Effector memory CD8-positive, alpha-beta T cell (primary cell): ENCODE measurements around the gene ZNF154.
A peak's percentile ranks its signal among the peaks of the same experiment; 100 is the strongest.
"Not testable (repeated sequence)": the region's sequence is repeated elsewhere in the genome, so short reads cannot be mapped to it uniquely, and the experiment has no call there.

Experiments used
- ATAC-seq: fragments of 150-1000 bp; cut with Tn5 transposase; replicated peaks from 2 replicates; pipeline ENCODE4 v1.10.0; 2021; ENCODE audit warnings: mild to moderate bottlenecking, moderate library complexity
- DNase-seq, 3 experiments: peaks; one replicate each; pipeline ENCODE4 v3.0.0; 2021
- H3K27ac Mint-ChIP-seq, 2 donors: one replicate each; pipeline ENCODE4 v1.8.0; 2022; ENCODE audit warnings: mild to moderate bottlenecking in 2 of 2, mixed read lengths in 2 of 2, moderate library complexity in 2 of 2
- H3K27me3 Mint-ChIP-seq, 2 donors: one replicate each; pipeline ENCODE4 v1.8.0; 2022; ENCODE audit warnings: mixed read lengths in 2 of 2
- H3K36me3 Mint-ChIP-seq: one replicate; pipeline ENCODE4 v1.8.0; 2022; ENCODE audit warnings: mild to moderate bottlenecking, moderate library complexity, mixed read lengths; ENCODE audit not compliant: insufficient read depth
- H3K4me1 Mint-ChIP-seq, 2 donors: one replicate each; pipeline ENCODE4 v1.8.0; 2022; ENCODE audit warnings: low read depth in 2 of 2, mixed read lengths in 2 of 2
- H3K4me3 Mint-ChIP-seq, 2 donors: one replicate each; pipeline ENCODE4 v1.8.0; 2022; ENCODE audit warnings: mild to moderate bottlenecking in 2 of 2, mixed read lengths in 2 of 2, moderate library complexity in 2 of 2
- H3K9me3 Mint-ChIP-seq, 2 donors: one replicate each; pipeline ENCODE4 v1.8.0; 2022; ENCODE audit warnings: mixed read lengths in 2 of 2
- total RNA-seq, 9 experiments: gene quantifications; one replicate each; lab custom pipeline; 2026; lab: John Stamatoyannopoulos, UW

The ZNF154 gene
- total RNA-seq = 6.3 to 26.2 (median 14.2) reads per million in 9 experiments

DNA sequence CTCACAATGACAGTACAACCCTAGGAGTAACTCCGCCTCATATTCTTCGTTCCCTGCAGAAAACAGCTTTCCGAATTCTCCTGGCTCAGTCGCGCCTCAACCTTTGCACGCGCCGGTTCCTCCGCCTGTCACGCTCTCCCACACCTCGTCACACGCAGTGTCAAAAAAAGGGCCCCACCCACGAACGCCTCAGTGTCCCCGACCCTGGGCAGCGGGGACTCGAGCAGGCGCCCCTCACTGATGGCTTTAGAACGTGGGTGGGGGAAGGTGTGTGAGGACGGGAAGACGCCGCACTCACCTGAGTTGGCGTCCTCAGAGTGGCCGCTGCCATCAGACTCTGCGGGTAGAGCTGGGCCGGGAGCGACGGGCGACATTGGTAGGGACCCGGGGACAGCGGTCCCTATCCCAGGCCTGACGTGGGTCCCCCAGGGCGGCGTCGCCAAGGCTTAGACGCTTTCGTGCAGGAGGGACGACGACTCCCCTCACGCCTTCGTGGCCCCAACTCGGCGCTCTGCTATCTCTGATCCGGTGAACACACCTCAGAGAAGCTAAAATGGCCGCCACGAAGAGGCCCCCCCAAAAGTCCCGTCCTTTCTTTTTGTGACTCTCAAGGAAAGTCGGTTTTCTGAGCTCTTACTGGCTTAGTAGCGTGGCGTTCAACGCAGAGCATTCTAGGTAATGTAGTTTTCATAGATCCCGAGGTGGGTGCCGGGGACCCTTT lies at the start of gene ZNF154:
Gene ZNF154, minus strand, starts transcription at position 564 of the 721 bp plus-strand sequence. Its CDS starts 233 bp downstream, at position 331.
- peak in 2 of 3 experiments; percentile 5 to 20 for DNase-seq
- H3K36me3 Mint-ChIP-seq = no peaks in the 10 kb centered on the region
- peak; percentile 78 for ATAC-seq

DNA sequence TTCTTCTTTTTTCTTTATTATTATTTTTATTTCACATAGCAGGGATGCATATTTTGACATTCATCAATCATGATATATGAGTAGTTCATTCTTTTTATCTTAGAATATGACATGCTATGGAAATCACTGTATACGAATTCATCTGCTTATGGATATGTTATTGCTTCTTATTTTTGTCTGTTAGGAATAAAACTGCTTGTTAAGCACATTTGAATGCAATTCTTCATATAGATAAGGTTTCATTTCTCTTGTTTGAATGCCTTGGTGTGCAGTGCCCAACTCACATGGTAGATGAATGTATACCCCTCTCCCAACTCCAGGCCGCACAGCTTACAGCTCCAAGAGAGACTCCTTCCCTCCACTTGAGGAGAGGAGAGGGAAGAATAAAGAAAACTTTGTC lies 48.9 kb upstream of the ZNF154 start:
- no peaks in the 10 kb centered on the region for H3K4me1 Mint-ChIP-seq
- peaks cover 5 to 7% of the 10 kb centered on the region in 2 donors for H3K9me3 Mint-ChIP-seq
- H3K27ac Mint-ChIP-seq = no peak overlapping the region
- peaks cover 11% of the 10 kb centered on the region for H3K36me3 Mint-ChIP-seq
- H3K27me3 Mint-ChIP-seq = no peaks in the 10 kb centered on the region
- no peak overlapping the region for H3K4me3 Mint-ChIP-seq
- DNase-seq = no peak
- ATAC-seq = no peak

More for the DNA sequence above, at the start of gene ZNF154:
- H3K4me3 Mint-ChIP-seq = peak within 1 kb of the TSS; percentile 77 to 78
- peaks cover 5 to 25% of the 10 kb centered on the region in 2 donors for H3K27me3 Mint-ChIP-seq
- peaks cover 29 to 34% of the 10 kb centered on the region in 2 donors for H3K9me3 Mint-ChIP-seq
- H3K4me1 Mint-ChIP-seq = peaks cover 3 to 9% of the 10 kb centered on the region in 2 donors
- peak within 1 kb of the TSS; percentile 8 to 85 for H3K27ac Mint-ChIP-seq

DNA sequence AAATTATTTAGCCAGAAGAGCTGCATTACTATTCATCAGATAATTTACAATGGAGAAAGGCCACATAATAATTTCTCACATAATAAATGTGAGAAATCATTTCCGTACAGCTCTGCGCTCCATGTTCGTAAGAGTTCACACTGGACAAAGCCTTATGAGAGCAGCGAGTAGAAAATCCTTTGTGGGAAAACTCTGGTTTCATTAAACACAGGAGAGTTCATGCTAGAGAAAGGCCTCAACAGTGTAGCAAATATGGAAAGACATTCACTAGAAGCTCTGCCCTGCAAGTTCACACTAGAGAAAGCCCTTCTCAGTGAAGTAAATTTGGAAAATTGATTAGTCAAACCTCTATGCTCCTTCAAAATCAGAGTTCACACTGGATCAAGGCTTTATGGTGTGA lies 46.0 kb upstream of the ZNF154 start:
- Mint-ChIP-seq H3K4me3 (no peak overlapping the region), H3K4me1 (peaks cover 4 to 5% of the 10 kb centered on the region in 2 donors), H3K27ac (no peak overlapping the region), H3K27me3 (no peaks in the 10 kb centered on the region), H3K36me3 (peaks cover 35% of the 10 kb centered on the region), H3K9me3 (peaks cover 9 to 18% of the 10 kb centered on the region in 2 donors)
- ATAC-seq (no peak), DNase-seq (no peak)

DNA sequence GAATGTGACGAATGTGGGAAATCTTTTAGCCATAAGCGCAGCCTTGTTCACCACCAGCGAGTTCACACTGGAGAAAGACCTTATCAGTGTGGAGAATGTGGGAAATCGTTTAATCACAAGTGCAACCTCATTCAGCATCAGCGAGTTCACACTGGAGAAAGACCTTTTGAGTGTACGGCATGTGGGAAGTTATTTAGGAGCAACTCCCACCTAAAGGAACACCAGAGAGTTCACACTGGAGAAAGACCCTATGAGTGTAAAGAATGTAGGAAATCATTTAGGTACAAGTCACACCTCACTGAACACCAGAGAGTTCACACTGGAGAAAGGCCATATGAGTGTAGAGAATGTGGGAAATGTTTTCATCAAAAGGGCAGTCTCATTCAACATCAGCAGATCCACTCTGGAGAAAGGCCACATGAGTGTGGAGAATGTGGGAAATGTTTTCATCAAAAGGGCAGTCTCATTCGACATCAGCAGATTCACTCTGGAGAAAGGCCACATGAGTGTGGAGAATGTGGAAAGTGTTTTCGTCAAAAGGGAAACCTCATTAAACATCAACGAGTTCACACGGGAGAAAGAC lies 45.2 kb upstream of the ZNF154 start:
- no peak overlapping the region for H3K27ac Mint-ChIP-seq
- H3K4me1 Mint-ChIP-seq = peaks cover 4 to 10% of the 10 kb centered on the region in 2 donors
- H3K9me3 Mint-ChIP-seq = peaks cover 9 to 18% of the 10 kb centered on the region in 2 donors
- ATAC-seq (no peak), DNase-seq (no peak)
- H3K27me3 Mint-ChIP-seq = no peaks in the 10 kb centered on the region
- H3K36me3 Mint-ChIP-seq = peaks cover 36% of the 10 kb centered on the region
- no peak overlapping the region for H3K4me3 Mint-ChIP-seq

DNA sequence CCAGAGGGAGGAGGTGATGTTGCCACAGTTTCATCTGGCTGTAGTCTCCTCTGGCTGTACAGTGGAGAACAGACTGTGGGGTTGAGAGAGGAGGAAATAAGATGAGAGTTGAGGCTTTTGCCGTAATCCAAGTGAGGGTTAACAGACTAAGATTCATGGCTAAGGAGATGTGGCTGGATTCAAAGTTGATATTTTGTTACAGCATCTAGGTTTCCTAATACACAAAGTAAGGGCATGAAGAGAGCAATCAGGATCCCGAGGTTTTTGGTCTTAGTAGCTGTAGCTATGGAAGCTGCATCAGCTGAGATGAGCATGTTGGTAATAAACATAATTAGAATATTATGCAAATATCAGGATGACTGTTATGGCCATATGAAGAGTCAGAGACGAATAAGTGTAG lies 39.0 kb upstream of the ZNF154 start:
- Mint-ChIP-seq H3K27ac (peak overlapping the region in 1 of 2 donors; percentile 99), H3K9me3 (peaks cover 7 to 28% of the 10 kb centered on the region in 2 donors), H3K27me3 (no peaks in the 10 kb centered on the region), H3K4me3 (peak overlapping the region; percentile 100), H3K4me1 (peaks cover 22 to 30% of the 10 kb centered on the region in 2 donors), H3K36me3 (peaks cover 49% of the 10 kb centered on the region)
- ATAC-seq (no peak), DNase-seq (no peak)

DNA sequence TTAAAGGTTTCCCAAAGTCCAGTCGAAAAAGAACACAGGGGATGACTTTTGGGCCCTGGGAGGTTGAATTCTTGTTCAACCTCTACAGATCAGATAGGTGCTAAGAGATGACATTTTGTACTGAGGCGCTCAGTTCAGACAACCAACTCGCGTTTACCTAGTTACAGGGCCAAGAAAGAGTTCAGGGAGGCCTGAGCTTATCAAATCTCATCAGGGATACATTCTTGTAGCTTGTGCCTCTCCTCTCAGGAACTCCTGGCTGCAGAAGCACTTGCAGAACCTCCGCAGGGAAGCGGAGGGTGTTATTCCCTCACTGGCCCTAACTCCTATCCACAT lies 38.4 kb upstream of the ZNF154 start:
- H3K9me3 Mint-ChIP-seq = peaks cover 7 to 23% of the 10 kb centered on the region in 2 donors
- peak overlapping the region; percentile 98 to 99 for H3K27ac Mint-ChIP-seq
- H3K4me3 Mint-ChIP-seq = peak overlapping the region; percentile 100
- peaks cover 21 to 30% of the 10 kb centered on the region in 2 donors for H3K4me1 Mint-ChIP-seq
- peaks cover 43% of the 10 kb centered on the region for H3K36me3 Mint-ChIP-seq
- no peaks in the 10 kb centered on the region for H3K27me3 Mint-ChIP-seq
- ATAC-seq = no peak
- DNase-seq = no peak

DNA sequence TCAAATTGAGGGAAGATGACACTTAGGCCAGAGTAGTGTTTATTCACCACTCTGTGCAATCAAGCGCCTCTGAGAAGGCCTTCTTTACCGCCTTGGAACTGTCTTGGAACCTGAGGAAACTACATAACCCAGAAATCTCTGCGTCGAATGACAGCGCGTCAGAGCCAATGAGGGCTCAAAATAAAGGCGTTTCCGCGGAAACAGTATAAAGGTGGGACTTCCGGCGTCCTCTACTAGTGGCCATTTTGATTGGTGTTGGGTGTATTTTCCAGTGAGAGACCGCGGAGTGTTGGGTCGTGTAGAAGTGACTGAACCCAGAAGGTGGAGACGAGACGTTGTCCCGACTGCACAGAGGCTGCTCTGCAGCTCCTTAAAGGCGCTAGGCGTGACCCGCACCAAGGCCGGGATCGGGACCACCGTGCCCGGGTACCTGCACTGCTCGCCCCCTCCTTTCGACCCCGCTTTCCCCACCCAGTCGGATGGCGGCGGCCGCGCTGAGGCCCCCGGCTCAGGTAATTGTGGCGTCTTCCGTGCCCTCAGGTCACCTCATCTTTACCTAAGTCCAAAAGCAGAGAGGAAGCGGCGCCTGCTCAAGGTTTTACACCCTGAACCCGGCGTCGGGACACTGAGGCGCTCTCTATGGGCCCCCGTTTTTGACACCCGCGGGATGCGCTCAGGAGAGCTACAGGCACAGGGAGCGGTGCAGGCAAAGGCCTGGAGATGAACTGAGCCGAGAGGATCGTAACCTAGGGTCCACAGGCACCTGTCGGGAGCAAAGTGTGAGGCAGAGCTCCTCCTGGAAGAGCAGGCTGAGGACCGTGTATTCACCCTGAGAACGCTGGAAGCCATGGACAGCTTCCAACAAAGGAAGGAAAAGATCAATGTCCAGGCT lies 37.8 kb upstream of the ZNF154 start, which contains the start of gene ZNF776:
Gene ZNF776, plus strand, starts transcription at position 236 of the 892 bp plus-strand sequence. Its CDS starts 244 bp downstream, at position 480.
- ATAC-seq (peak; percentile 99), DNase-seq (peak; percentile 74 to 78 (median 75))
- Mint-ChIP-seq H3K4me1 (peaks cover 18 to 30% of the 10 kb centered on the region in 2 donors), H3K4me3 (peak within 1 kb of the TSS; percentile 100), H3K27ac (peak within 1 kb of the TSS; percentile 98 to 99), H3K27me3 (no peaks in the 10 kb centered on the region), H3K36me3 (peaks cover 37% of the 10 kb centered on the region), H3K9me3 (peaks cover 5 to 17% of the 10 kb centered on the region in 2 donors)

DNA sequence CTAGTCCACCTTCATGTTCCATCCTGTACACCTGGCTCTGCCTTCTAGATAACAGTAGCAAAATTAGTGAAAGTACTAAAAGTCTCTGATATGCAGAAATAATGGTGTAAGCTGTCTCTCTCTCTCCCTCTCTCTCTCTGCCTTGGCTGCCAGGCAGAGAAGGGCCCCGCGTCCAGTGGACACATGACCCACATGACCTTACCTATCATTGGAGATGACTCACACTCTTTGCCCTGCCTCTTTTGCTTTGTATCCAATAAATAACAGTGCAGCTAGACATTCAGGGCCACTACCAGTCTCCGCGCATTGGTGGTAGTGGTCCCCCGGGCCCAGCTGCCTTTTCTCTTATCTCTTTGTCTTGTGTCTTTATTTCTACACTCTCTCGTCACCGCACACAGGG lies 29.8 kb upstream of the ZNF154 start:
- not testable (repeated sequence) for H3K9me3 Mint-ChIP-seq, H3K4me3 Mint-ChIP-seq, H3K4me1 Mint-ChIP-seq, ATAC-seq, H3K36me3 Mint-ChIP-seq, DNase-seq
- peaks cover 7 to 24% of the 10 kb centered on the region in 2 donors for H3K27me3 Mint-ChIP-seq
- H3K27ac Mint-ChIP-seq = peak overlapping the region in 1 of 2 donors; percentile 42

DNA sequence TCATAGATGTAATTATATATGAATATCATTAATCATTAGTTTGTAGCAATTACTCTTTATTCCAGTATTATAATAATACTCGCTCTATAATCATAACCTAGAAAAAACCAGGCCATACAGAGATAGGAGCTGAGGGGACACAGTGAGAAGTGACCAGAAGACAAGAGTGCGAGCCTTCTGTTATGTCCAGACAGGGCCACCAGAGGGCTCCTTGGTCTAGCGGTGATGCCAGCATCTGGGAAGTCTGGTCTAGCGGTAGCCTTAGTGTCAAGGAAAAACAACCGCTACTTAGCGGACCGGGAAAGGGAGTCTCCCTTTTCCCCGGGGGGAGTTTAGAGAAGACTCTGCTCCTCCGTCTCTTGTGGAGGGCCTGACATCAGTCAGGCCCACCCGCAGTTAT lies 29.3 kb upstream of the ZNF154 start:
- DNase-seq = peak in 1 of 3 experiments; percentile 7
- H3K9me3 Mint-ChIP-seq, H3K36me3 Mint-ChIP-seq, H3K27ac Mint-ChIP-seq, ATAC-seq, H3K4me3 Mint-ChIP-seq, H3K4me1 Mint-ChIP-seq: not testable (repeated sequence)
- peaks cover 7 to 24% of the 10 kb centered on the region in 2 donors for H3K27me3 Mint-ChIP-seq

DNA sequence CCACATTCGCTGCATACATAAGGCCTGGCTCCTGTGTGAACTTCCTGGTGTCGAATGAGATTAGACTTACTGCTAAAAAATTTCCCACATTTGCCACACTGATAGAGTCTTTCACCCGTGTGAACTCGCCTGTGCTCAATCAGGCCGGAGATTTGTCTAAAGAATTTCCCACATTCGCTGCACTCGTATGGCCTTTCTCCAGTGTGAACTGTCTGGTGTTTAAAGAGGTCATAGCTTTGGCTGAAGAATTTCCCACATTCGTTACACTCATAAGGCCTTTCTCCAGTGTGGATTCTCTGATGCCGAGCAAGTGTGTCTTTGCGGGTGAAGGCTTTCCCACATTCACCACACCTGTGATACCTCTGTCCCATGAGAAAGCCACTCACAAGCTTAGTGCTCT lies 11.9 kb upstream of the ZNF154 start:
- peaks cover 27% of the 10 kb centered on the region for H3K36me3 Mint-ChIP-seq
- H3K4me3 Mint-ChIP-seq = no peak overlapping the region
- H3K4me1 Mint-ChIP-seq = peaks cover 5 to 13% of the 10 kb centered on the region in 2 donors
- no peak for ATAC-seq
- DNase-seq = no peak
- H3K27me3 Mint-ChIP-seq = no peaks in the 10 kb centered on the region
- H3K27ac Mint-ChIP-seq = no peak overlapping the region
- peaks cover 10 to 16% of the 10 kb centered on the region in 2 donors for H3K9me3 Mint-ChIP-seq

DNA sequence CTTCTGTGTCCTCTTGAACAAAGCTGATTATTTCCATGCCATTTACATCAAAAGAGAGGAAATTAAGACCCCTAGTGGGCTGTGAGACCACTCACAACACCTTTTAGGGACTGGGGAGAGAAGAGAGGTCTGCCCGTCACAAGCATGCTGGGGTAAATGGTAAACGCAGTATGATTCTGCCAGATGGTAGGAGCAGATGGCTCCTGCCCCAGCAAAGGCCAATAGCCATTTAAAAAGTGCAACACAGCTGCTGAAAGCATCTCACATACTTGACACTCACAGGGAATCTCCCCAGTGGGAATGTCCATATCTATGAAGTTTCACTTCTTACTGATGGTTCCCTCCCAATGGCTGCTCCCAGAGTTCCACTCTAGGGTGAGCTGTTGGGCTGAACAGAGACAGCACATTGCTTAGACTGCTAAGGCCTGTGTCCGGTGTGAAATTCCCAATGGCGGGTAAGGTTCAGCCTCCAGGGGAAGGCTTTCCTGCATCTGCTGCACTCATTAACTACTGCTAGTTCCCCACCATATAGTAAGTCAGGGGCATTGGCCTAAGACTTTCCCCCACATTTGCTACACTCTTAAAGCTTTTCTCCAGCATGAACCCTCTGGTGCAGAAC lies 11.0 kb upstream of the ZNF154 start:
- no peaks in the 10 kb centered on the region for H3K27me3 Mint-ChIP-seq
- peaks cover 12 to 16% of the 10 kb centered on the region in 2 donors for H3K9me3 Mint-ChIP-seq
- no peak for ATAC-seq
- no peak overlapping the region for H3K27ac Mint-ChIP-seq
- no peak for DNase-seq
- no peak overlapping the region for H3K4me3 Mint-ChIP-seq
- H3K36me3 Mint-ChIP-seq = peaks cover 27% of the 10 kb centered on the region
- H3K4me1 Mint-ChIP-seq = peaks cover 3 to 13% of the 10 kb centered on the region in 2 donors

DNA sequence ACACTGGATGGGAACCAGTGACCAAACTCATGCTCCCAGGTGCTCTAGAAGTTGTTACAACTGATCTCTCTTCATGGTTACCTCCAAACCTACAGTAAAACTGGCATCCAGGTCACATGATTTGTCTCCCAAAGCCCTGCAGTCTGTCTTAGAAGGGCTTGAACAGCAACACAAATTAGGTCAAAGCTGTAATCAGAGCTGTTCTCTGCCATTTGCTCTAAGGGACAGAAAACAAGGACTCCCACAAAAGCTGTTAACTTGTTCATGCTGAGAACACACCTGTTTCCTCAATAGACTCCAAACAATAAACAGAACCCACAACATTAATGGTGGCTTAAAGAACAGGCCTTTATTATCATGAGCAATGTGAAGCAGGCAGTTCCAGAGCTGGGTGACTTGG lies 10.4 kb upstream of the ZNF154 start:
- DNase-seq = no peak
- Mint-ChIP-seq H3K4me1 (peaks cover 2 to 9% of the 10 kb centered on the region in 2 donors), H3K36me3 (peaks cover 27% of the 10 kb centered on the region), H3K9me3 (peaks cover 15 to 16% of the 10 kb centered on the region in 2 donors), H3K27ac (no peak overlapping the region), H3K27me3 (no peaks in the 10 kb centered on the region), H3K4me3 (no peak overlapping the region)
- no peak for ATAC-seq

DNA sequence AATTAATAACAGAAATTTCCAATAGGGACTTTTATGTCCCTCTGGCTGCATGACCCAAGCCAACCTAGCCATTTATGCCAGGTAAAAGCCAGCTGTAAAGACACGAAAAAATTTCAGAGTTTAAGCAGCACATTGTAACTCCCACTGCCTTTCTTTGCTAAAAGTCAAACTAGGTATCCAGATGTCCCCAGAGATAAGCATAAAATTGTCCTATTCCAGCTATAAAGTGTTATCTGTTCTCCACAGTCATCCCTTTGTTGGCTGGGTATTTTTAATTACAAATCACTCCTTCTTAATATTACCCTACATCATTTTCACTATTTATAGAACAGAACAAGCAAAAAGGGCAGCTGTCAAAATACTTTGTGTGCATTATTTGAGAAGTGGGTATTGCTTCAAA lies 3.2 kb upstream of the ZNF154 start:
- DNase-seq (no peak), ATAC-seq (no peak)
- Mint-ChIP-seq H3K27ac (no peak overlapping the region), H3K36me3 (no peaks in the 10 kb centered on the region), H3K9me3 (peaks cover 16 to 18% of the 10 kb centered on the region in 2 donors), H3K4me1 (peaks cover 3 to 7% of the 10 kb centered on the region in 2 donors), H3K4me3 (no peak overlapping the region), H3K27me3 (peaks cover 5 to 18% of the 10 kb centered on the region in 2 donors)
